KOPT-K1 (cell line): ENCODE measurements around the gene IMPACT.

Experiments used
- H3K27ac ChIP-seq: fragments of 200-600 bp; sonication (generic); 2 replicates; pipeline ENCODE4 v1.5.1; 2016; ENCODE audit warnings: antibody characterized with exemption, mild to moderate bottlenecking, low read depth, low read length; ENCODE audit not compliant: poor library complexity, severe bottlenecking
- H3K36me3 ChIP-seq: fragments of 200-600 bp; sonication (generic); 2 replicates; pipeline ENCODE4 v1.5.1; 2017; ENCODE audit warnings: antibody characterized with exemption, mild to moderate bottlenecking, low read length, moderate library complexity; ENCODE audit not compliant: insufficient read depth
- H3K9me3 ChIP-seq: fragments of 200-600 bp; sonication (generic); 2 replicates; pipeline ENCODE4 v1.5.1; 2017; ENCODE audit warnings: antibody characterized with exemption, low read length, mild to moderate bottlenecking; ENCODE audit not compliant: insufficient read depth, poor library complexity, severe bottlenecking

The IMPACT gene

DNA sequence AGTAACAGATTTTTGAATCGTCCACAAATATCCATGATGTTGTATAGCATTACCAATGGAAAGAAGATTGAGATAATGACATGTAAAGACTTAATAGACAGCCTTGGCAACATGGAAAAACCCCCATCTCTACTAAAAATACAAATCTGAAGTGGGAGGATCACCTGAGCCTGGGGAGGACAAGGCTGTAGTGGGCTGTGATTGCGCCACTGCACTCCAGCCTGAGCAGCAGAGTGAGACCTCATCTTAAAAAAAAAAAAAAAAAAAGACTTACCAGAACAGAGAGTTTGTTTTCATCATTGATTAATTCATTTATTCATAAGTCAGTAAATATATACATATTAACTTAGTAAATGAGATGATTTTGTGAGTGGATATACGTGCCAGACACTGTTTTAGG is 21.9 kb upstream of the IMPACT start:
- H3K9me3 ChIP-seq, result no peaks in the 10 kb centered on the region

DNA sequence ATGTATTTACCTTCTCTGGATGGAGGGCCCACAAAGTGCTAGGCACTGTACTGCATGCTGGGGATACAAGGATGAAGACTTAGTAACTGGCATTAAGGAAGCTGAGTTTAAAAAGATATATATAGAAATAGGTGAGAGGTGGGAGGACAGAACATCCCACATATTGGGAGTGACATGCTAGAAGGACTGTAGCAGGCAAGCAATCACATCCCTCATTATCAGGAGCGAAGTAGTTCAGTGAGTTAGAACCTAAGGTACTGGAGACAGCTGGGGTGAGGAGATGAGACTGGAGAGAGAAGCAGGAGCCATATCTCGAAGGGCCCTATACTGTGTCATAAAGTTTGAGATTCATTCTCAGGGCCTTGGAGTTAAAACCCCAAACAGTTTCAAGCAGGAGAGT is 18.0 kb upstream of the IMPACT start:
- no peak overlapping the region for H3K27ac ChIP-seq
- no peaks in the 10 kb centered on the region for H3K36me3 ChIP-seq

More for the DNA sequence above, 21.9 kb upstream of the IMPACT start:
- no peak overlapping the region for H3K27ac ChIP-seq
- H3K36me3 ChIP-seq, result no peaks in the 10 kb centered on the region

GRCh38 chr18:24413148-24413547 is 13.3 kb upstream of the IMPACT start:
- H3K9me3 ChIP-seq, result no peaks in the 10 kb centered on the region
- H3K36me3 ChIP-seq, result no peaks in the 10 kb centered on the region
- H3K27ac ChIP-seq, result no peak overlapping the region

More for the DNA sequence above, 18.0 kb upstream of the IMPACT start:
- H3K9me3 ChIP-seq, result no peaks in the 10 kb centered on the region

GRCh38 chr18:24414349-24415003 is 12.0 kb upstream of the IMPACT start:
- H3K27ac ChIP-seq, result no peak overlapping the region
- H3K36me3 ChIP-seq, result no peaks in the 10 kb centered on the region
- H3K9me3 ChIP-seq, result no peaks in the 10 kb centered on the region

DNA sequence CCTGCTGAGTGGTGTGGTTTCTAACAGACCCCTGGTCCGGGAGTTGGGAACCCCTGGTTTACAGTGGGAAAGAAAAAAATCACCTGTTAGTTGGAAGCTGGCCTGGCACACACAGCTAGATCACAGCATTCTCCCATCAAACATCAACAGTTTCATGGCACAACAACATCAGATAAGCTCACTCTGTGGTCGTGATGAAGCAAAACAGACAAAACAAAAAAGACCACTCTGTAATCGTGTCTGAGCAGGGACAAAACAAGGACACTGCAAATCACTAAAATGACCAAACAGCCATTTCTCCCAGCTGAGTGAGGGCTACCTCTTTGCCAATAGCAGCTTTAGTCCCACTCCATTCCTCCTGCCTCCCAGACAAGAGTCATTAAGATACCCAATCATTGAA is 9.0 kb upstream of the IMPACT start:
- no peaks in the 10 kb centered on the region for H3K36me3 ChIP-seq
- no peak overlapping the region for H3K27ac ChIP-seq
- no peaks in the 10 kb centered on the region for H3K9me3 ChIP-seq

DNA sequence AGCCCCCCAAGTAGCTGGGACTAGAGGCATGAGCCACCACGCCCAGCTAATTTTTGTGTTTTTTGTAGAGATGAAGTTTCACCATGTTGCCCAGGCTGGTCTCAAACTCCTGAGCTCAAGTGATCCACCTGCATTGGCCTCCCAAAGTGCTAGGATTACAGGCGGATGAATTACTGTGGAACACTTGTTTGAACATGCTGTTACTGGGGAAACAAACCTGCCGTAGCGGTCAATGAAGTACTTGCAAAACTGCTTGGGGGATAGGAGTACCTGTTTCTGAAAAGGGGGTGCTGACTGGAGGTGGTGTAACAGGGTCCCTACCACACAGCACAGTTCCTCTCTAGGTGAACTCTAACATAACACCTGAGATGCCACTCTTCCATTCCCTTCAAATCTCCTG is 5.9 kb upstream of the IMPACT start:
- Histone ChIP-seq H3K36me3 (no peaks in the 10 kb centered on the region), H3K27ac (no peak overlapping the region), H3K9me3 (no peaks in the 10 kb centered on the region)

GRCh38 chr18:24421831-24422230 is 4.6 kb upstream of the IMPACT start:
- no peaks in the 10 kb centered on the region for H3K9me3 ChIP-seq
- no peaks in the 10 kb centered on the region for H3K36me3 ChIP-seq
- H3K27ac ChIP-seq, result no peak overlapping the region

DNA sequence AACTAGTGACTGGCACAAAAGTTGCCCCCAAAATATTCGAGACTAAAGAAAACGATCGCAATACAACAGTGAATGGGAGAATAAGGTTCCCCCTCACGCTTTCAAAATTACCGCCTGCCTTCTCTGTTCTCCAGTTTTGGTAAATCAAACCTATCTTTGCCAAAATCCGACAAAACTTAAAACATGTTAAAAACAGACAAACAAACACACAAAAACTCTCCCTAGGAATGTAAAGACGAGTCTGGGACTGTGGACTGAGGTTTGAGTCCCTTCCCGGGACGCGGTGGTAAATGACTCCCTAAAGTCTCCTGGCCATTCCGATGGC is 435 bp upstream of the IMPACT start:
- Histone ChIP-seq H3K36me3 (no peaks in the 10 kb centered on the region), H3K27ac (no peak overlapping the region), H3K9me3 (no peaks in the 10 kb centered on the region)

- no peaks in the 10 kb centered on the region for H3K9me3 ChIP-seq
- no peaks in the 10 kb centered on the region for H3K36me3 ChIP-seq
- H3K27ac ChIP-seq, result no peak overlapping the region
Measured at GRCh38 chr18:24427484-24427883, 1.0 kb downstream of the IMPACT start.

GRCh38 chr18:24428709-24429108 is 2.2 kb downstream of the IMPACT start:
- no peak overlapping the region for H3K27ac ChIP-seq
- H3K9me3 ChIP-seq, result no peaks in the 10 kb centered on the region
- no peaks in the 10 kb centered on the region for H3K36me3 ChIP-seq

- Histone ChIP-seq H3K9me3 (no peaks in the 10 kb centered on the region), H3K27ac (no peak overlapping the region), H3K36me3 (no peaks in the 10 kb centered on the region)
Measured at GRCh38 chr18:24429188-24429587, 2.7 kb downstream of the IMPACT start.

- H3K36me3 ChIP-seq, result no peaks in the 10 kb centered on the region
- no peak overlapping the region for H3K27ac ChIP-seq
- H3K9me3 ChIP-seq, result no peaks in the 10 kb centered on the region
Measured at GRCh38 chr18:24432618-24433017, 6.1 kb downstream of the IMPACT start.

GRCh38 chr18:24436939-24437338 is 10.5 kb downstream of the IMPACT start:
- H3K36me3 ChIP-seq, result no peaks in the 10 kb centered on the region
- H3K9me3 ChIP-seq, result no peaks in the 10 kb centered on the region
- no peak overlapping the region for H3K27ac ChIP-seq

DNA sequence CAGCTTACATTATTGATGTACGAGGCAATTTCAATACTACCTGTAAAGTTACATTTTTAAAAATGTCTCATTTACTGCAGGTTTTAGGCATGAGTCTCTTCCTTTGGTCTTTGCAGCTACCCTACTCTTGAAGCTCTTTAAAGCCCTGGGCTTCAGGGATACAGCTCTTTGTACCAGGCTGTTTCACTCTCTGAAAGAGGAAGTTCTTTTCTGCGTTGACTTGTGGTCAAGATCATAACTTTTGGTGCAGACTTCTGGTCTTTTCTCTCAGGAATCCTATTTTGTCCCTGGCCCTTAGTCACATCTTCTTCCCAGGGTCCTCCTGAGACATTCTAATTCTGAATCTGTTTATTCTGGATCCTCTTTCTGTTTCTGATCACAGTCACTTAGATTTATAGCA is 17.4 kb downstream of the IMPACT start:
- no peaks in the 10 kb centered on the region for H3K9me3 ChIP-seq
- no peak overlapping the region for H3K27ac ChIP-seq
- no peaks in the 10 kb centered on the region for H3K36me3 ChIP-seq

DNA sequence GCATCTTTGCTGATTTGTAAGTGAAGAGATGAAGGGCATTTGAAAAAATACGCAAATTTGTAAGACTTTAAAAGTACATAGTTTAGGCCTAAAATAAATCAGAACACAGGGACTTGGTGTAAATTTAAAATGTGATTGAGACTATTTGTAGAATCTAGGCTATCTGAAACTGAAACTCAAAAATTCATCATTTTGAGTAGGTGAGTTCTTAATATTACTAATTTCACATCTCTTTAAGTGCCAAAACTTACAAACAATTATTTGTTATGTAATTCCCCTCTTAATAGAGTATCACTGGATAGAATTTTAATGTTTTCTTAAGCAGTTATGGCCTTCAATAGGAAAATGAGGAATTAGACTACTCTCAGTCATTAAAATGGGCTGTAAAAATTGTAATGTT is 20.0 kb downstream of the IMPACT start:
- Histone ChIP-seq H3K9me3 (no peaks in the 10 kb centered on the region), H3K36me3 (no peaks in the 10 kb centered on the region), H3K27ac (no peak overlapping the region)

- Histone ChIP-seq H3K36me3 (no peaks in the 10 kb centered on the region), H3K27ac (no peak overlapping the region), H3K9me3 (no peaks in the 10 kb centered on the region)
Measured at GRCh38 chr18:24446953-24447538, 20.6 kb downstream of the IMPACT start.
